H1 (cell line): ENCODE data around the gene MPRIP. TPM values are rescaled to one million over a fixed set of nuclear protein-coding genes. Genes with fewer than 3 reads are reported as not detected.
"Not testable (repeated sequence)": the region's sequence is repeated elsewhere in the genome, so short reads cannot be mapped to it uniquely, and the experiment has no call there.

ENCODE experiments used
- CTCF ChIA-PET: fragments of 300-600 bp; sonication (Branson Sonifier 250); formaldehyde crosslinking; loops from one replicate; lab custom pipeline; 2021; ENCODE audit not compliant: partially characterized antibody; lab: Charles Lee
- POLR2A ChIA-PET: fragments of 300-600 bp; sonication (Branson Sonifier 250); formaldehyde crosslinking; loops from one replicate; lab custom pipeline; 2021; ENCODE audit warnings: inconsistent platforms; ENCODE audit not compliant: partially characterized antibody; lab: Charles Lee
- DNase-seq, 2 experiments: peaks; one replicate each; pipeline versions ENCODE4 v3.0.0 to v3.0.0-alpha.2; 2010 to 2022; ENCODE audit warnings: low spot score in 2 of 2, low read depth in 1 of 2, mixed read lengths in 1 of 2
- FAIRE-seq: peaks from 2 replicates; lab custom pipeline; 2011; peaks lifted over from hg19 to GRCh38; lab: Jason Lieb, UNC
- H2AFZ ChIP-seq: 2 replicates; pipeline ENCODE4 v1.8.1; 2012; ENCODE audit warnings: low read length, inconsistent platforms
- H2AK5ac ChIP-seq: 2 replicates; pipeline ENCODE4 v1.6.1; 2013; ENCODE audit warnings: low read depth, low read length
- H2BK120ac ChIP-seq: replicated peaks from 2 replicates; pipeline ENCODE3; 2013; ENCODE audit warnings: low read depth, low read length, inconsistent platforms
- H2BK12ac ChIP-seq: 2 replicates; pipeline ENCODE4 v1.6.1; 2013; ENCODE audit warnings: low read depth, low read length
- H2BK15ac ChIP-seq: 2 replicates; pipeline ENCODE4 v1.6.1; 2013; ENCODE audit warnings: low read length
- H2BK20ac ChIP-seq: 2 replicates; pipeline ENCODE4 v1.6.1; 2013; ENCODE audit warnings: low read length
- H2BK5ac ChIP-seq: 2 replicates; pipeline ENCODE4 v1.6.1; 2013; ENCODE audit warnings: low read depth, low read length
- H3K14ac ChIP-seq: 2 replicates; pipeline ENCODE4 v1.6.1; 2013; ENCODE audit warnings: inconsistent platforms; ENCODE audit not compliant: insufficient read length
- H3K18ac ChIP-seq: 2 replicates; pipeline ENCODE4 v1.6.1; 2013; ENCODE audit warnings: low read length; ENCODE audit errors: extremely low read depth
- H3K23ac ChIP-seq: 2 replicates; pipeline ENCODE4 v1.6.1; 2013; ENCODE audit warnings: inconsistent platforms; ENCODE audit not compliant: insufficient read length
- H3K23me2 ChIP-seq: 2 replicates; pipeline ENCODE4 v1.6.1; 2013; ENCODE audit warnings: low read depth, low read length
- H3K27ac ChIP-seq: 2 replicates; pipeline ENCODE4 v1.6.1; 2011; ENCODE audit warnings: low read depth, low read length, inconsistent platforms
- H3K27me3 ChIP-seq, 4 experiments: replicated peaks in 1 of 4; 1 replicate in 1 of 4; 2 replicates in 3 of 4; pipeline versions ENCODE4 v1.6.1 to v1.8.1; 2011 to 2013; ENCODE audit warnings: low read length in 3 of 4, mild to moderate bottlenecking in 3 of 4, inconsistent platforms in 2 of 4, mixed read lengths in 2 of 4, moderate library complexity in 1 of 4; ENCODE audit not compliant: control insufficient read depth in 3 of 4, insufficient read depth in 3 of 4; ENCODE audit errors: extremely low read depth in 1 of 4
- H3K36me3 ChIP-seq, 4 experiments: 2 replicates each; pipeline versions ENCODE4 v1.6.1 to v1.8.1; 2011 to 2013; ENCODE audit warnings: mild to moderate bottlenecking in 4 of 4, low read length in 3 of 4, moderate library complexity in 2 of 4, control low read depth in 1 of 4, inconsistent platforms in 1 of 4; ENCODE audit not compliant: insufficient read depth in 4 of 4, control insufficient read depth in 2 of 4
- H3K4ac ChIP-seq: replicated peaks from 2 replicates; pipeline ENCODE3; 2013; ENCODE audit warnings: low read length, low read depth, mixed read lengths, inconsistent platforms; ENCODE audit not compliant: insufficient read length
- H3K4me1 ChIP-seq, 4 experiments: replicated peaks in 1 of 4; 1 replicate in 1 of 4; 2 replicates in 3 of 4; pipeline versions ENCODE4 v1.6.1 to v1.8.1; 2011 to 2013; ENCODE audit warnings: low read length in 3 of 4, inconsistent platforms in 2 of 4, mixed read lengths in 1 of 4; ENCODE audit not compliant: insufficient read depth in 4 of 4, control insufficient read depth in 3 of 4
- H3K4me2 ChIP-seq, 2 experiments: 2 replicates each; pipeline versions ENCODE4 v1.6.1 to v1.8.1; 2011 to 2013; ENCODE audit warnings: low read depth in 2 of 2, low read length in 2 of 2, control low read depth in 1 of 2, inconsistent platforms in 1 of 2, mild to moderate bottlenecking in 1 of 2; ENCODE audit not compliant: insufficient read depth in 1 of 2
- H3K4me3 ChIP-seq, 4 experiments: fragments of 200-600, 300-600 bp in 1 of 4; sonication (generic), shearing (Covaris generic), sonication (Bioruptor Twin) in 1 of 4; 2 replicates each; pipeline versions ENCODE4 v1.5.1 to v1.8.1; 2011 to 2016; ENCODE audit warnings: low read length in 4 of 4, low read depth in 3 of 4, control low read depth in 2 of 4, inconsistent platforms in 2 of 4, mild to moderate bottlenecking in 2 of 4, mixed read lengths in 1 of 4, moderate library complexity in 1 of 4; ENCODE audit not compliant: insufficient read depth in 2 of 4; ENCODE audit errors: extremely low read depth in 1 of 4
- H3K56ac ChIP-seq: replicated peaks from 2 replicates; pipeline ENCODE3; 2013; ENCODE audit warnings: low read depth, mild to moderate bottlenecking, mixed read lengths, low read length, inconsistent platforms; ENCODE audit not compliant: insufficient read length
- H3K79me1 ChIP-seq: 2 replicates; pipeline ENCODE4 v1.6.1; 2013; ENCODE audit warnings: low read depth, low read length, control low read depth
- H3K79me2 ChIP-seq, 2 experiments: 2 replicates each; pipeline versions ENCODE4 v1.6.1 to v1.8.1; 2012 to 2013; ENCODE audit warnings: low read length in 2 of 2, mild to moderate bottlenecking in 2 of 2, inconsistent platforms in 1 of 2; ENCODE audit not compliant: insufficient read depth in 2 of 2, control insufficient read depth in 1 of 2
- H3K9ac ChIP-seq, 4 experiments: replicated peaks in 1 of 4; 1 replicate in 1 of 4; 2 replicates in 3 of 4; pipeline versions ENCODE4 v1.6.1 to v1.8.1; 2011 to 2013; ENCODE audit warnings: low read depth in 3 of 4, low read length in 3 of 4, control low read depth in 2 of 4, mild to moderate bottlenecking in 2 of 4, moderate library complexity in 2 of 4, inconsistent platforms in 1 of 4; ENCODE audit errors: extremely low read depth in 1 of 4
- H3K9me3 ChIP-seq, 2 experiments: 2 replicates each; pipeline versions ENCODE4 v1.6.1 to v1.8.1; 2012 to 2013; ENCODE audit warnings: mild to moderate bottlenecking in 2 of 2, moderate library complexity in 2 of 2, control low read depth in 1 of 2, inconsistent platforms in 1 of 2, low read depth in 1 of 2, low read length in 1 of 2, mixed read lengths in 1 of 2; ENCODE audit not compliant: insufficient read depth in 2 of 2
- H4K20me1 ChIP-seq, 2 experiments: replicated peaks in 1 of 2; 2 replicates each; pipeline versions ENCODE3 to v1.8.1; 2011 to 2013; ENCODE audit warnings: inconsistent platforms in 2 of 2, low read length in 2 of 2, mild to moderate bottlenecking in 1 of 2; ENCODE audit not compliant: insufficient read depth in 2 of 2, control insufficient read depth in 1 of 2
- H4K5ac ChIP-seq: 2 replicates; pipeline ENCODE4 v1.6.1; 2013; ENCODE audit warnings: low read length, low read depth, mixed read lengths, inconsistent platforms; ENCODE audit not compliant: insufficient read length
- H4K8ac ChIP-seq: 2 replicates; pipeline ENCODE4 v1.8.0; 2013; ENCODE audit warnings: mild to moderate bottlenecking, moderate library complexity, low read length, inconsistent platforms; ENCODE audit not compliant: insufficient read depth; ENCODE audit errors: extremely low read depth
- H4K91ac ChIP-seq: replicated peaks from 2 replicates; pipeline ENCODE3; 2013; ENCODE audit warnings: low read length, mixed read lengths, inconsistent platforms; ENCODE audit not compliant: insufficient read length
- RBBP5 ChIP-seq: IDR thresholded peaks from 2 replicates; pipeline ENCODE4 v1.7.1; 2012; ENCODE audit warnings: low read depth, mild to moderate bottlenecking, inconsistent platforms, low read length, moderate library complexity, borderline replicate concordance
- SP1 ChIP-seq: IDR thresholded peaks from 2 replicates; pipeline ENCODE4 v1.6.1; 2011; ENCODE audit warnings: low read depth, low read length
- WGBS, 2 experiments: shearing (Covaris generic) in 1 of 2; methylation state at CpG; one replicate each; pipeline versions ENCODE4 v1.1.6 to v1.1.7; 2013 to 2015; ENCODE audit warnings: low lambda C conversion rate in 2 of 2, mixed read lengths in 2 of 2, inconsistent platforms in 1 of 2, low coverage in 1 of 2, missing lambda C conversion rate in 1 of 2; ENCODE audit not compliant: insufficient replicate concordance in 2 of 2, insufficient coverage in 1 of 2, insufficient read length in 1 of 2; ENCODE audit errors: extremely low coverage in 1 of 2, missing lambda C conversion rate in 1 of 2; 5-methylcytosine and 5-hydroxymethylcytosine counted together
- polyA plus RNA-seq, 7 experiments: library from polyadenylated mRNA; depleted of rRNA in 3 of 7; stranded (reverse) in 5 of 7; unstranded in 2 of 7; fragments of >200 nt in 5 of 7; fragments of 200-250 nt in 2 of 7; gene quantifications; 1 replicate in 5 of 7; 2 replicates in 1 of 7; 4 replicates in 1 of 7; pipeline versions ENCODE4 v1.2.1 to v1.2.3, GENCODE V29; 2011 to 2013; ENCODE audit warnings: missing spikeins in 2 of 7, mixed read lengths in 2 of 7
- total RNA-seq: library from RNA; stranded (reverse); fragmentation: NEBNext Ultra II Directional; extraction: Animal tissue kit (Norgen Biotek cat#: 25700); gene quantifications from 2 replicates; pipeline ENCODE4 v1.2.1, GENCODE V29; 2021

The MPRIP gene
- total and polyA plus RNA-seq, 2 of the 8 experiments (the other 6 are each of a cell fraction or from before 2014, with no cell fraction given) = 48.6 to 146 TPM

- no peak for TF ChIP-seq SP1
- TF ChIP-seq RBBP5 = no peak
Measured at GRCh38 chr17:17183744-17184143, 141.5 kb downstream of the MPRIP start (continued).

DNA sequence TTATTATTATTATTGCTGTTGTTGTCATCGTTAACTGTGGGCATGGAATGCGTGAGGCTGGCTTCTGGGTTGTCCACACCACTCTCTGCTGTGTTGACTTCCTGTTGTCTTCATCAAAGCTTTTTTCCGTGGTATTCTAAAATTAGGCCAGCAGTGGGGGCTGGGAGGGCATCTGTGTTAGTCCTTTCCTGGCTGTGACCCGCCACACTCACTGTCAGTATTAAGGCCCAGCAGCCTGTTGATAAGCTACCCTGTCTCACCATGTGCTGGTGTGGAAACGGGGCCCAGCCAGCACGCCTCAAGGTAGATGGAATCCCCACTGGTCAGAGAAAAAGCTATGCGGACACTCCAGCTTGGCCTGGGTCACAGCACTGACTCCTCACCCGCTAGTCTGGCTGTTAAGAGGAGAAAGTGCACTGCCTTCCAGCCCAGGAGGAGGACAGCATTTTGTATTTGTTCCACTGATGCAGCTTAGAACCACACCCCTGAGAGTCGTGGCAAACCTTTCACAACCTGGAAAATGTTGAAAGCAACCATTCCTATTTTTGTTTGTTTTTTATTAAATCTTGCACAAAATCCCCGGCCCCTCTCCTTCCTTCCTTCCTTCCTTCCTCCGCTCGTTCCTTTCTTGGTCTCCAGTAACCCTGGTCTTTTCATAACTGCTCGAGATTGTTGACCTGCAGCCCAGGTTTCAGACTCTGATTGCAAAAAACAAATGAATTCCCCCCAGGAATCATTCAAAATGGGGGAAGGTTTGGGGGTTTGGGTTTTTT, 142.9 kb downstream of the MPRIP start:
- H3K27ac ChIP-seq, H3K9me3 ChIP-seq, H2AK5ac ChIP-seq, POLR2A ChIA-PET, H3K18ac ChIP-seq, H2BK120ac ChIP-seq, FAIRE-seq, H3K27me3 ChIP-seq, H3K23me2 ChIP-seq, H3K4me1 ChIP-seq, H3K9ac ChIP-seq, H4K8ac ChIP-seq, H3K23ac ChIP-seq, H4K20me1 ChIP-seq, H2BK20ac ChIP-seq, H2BK15ac ChIP-seq, H3K56ac ChIP-seq, H3K4ac ChIP-seq, H4K91ac ChIP-seq, H3K4me3 ChIP-seq, H2BK12ac ChIP-seq, DNase-seq, H2BK5ac ChIP-seq, H2AFZ ChIP-seq, H3K4me2 ChIP-seq, H3K14ac ChIP-seq, H3K79me1 ChIP-seq, H4K5ac ChIP-seq, H3K79me2 ChIP-seq: not testable (repeated sequence)
- H3K36me3 ChIP-seq = peaks cover under 1 to 11% (median 7%) of the 10 kb centered on the region in 4 experiments; a peak in 5 of 8 replicates
- 85% methylated on average over 13 of the region's 13 CpGs; no CpG with 5 or more reads in 1 of the 2 experiments for WGBS, 2 experiments
- CTCF ChIA-PET = interaction anchor here (0.7 to 1.0 kb wide), 2 partner anchors 13 to 129 kb away, joined by 3 read pairs; no protein-coding TSS in a partner anchor
